Left kidney (tissue), 2 donors: Measurements from ENCODE around the gene PCDHA6. TPM values are rescaled to one million over a fixed set of nuclear protein-coding genes. Genes with fewer than 3 reads are reported as not detected.
"Not testable (repeated sequence)": the region's sequence is repeated elsewhere in the genome, so short reads cannot be mapped to it uniquely, and the experiment has no call there.

Experiments
- DNase-seq: peaks from one replicate; pipeline ENCODE4 v3.0.0-alpha.2; 2013
- polyA plus RNA-seq: library from polyadenylated mRNA; unstranded; fragments of 120-200 nt; gene quantifications from one replicate; pipeline ENCODE4 v1.2.1, GENCODE V29; 2013; ENCODE audit not compliant: insufficient read length

Gene PCDHA6
- polyA plus RNA-seq, 1 donor, result 0.38 TPM

DNA sequence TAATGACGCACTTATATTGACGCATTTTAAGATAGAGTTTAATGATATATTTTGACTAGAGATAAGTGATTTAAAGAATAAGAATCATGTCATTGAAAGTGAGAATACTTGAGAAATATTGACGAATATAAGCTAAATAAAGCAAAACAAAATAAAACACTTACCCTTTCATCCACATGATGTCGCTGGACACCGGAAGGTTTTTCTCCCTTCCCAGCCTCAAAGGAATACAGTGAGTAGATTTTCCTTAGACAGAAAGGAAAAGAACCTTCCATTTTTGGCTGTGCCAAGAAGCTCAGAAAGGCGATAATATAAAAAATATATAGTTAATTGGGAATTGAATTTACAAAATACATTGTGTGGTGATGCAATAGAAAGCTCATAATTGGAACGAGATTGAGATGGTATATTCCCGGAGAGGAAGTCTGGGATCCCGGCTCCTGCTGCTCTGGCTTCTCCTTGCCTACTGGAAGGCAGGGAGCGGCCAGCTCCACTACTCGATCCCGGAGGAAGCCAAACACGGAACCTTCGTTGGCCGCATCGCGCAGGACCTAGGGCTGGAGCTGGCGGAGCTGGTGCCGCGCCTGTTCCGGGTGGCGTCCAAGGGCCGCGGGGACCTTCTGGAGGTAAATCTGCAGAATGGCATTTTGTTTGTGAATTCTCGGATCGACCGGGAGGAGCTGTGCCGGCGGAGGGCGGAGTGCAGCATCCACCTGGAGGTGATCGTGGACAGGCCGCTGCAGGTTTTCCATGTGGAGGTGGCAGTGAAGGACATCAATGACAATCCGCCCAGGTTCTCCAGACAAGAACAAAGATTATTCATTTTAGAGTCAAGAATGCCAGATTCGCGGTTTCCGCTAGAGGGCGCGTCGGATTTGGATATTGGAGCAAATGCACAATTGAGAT lies 6.1 kb upstream of the PCDHA6 start, which contains the start of gene PCDHA5:
Gene PCDHA5, plus strand, starts transcription at position 239 of the 906 bp plus-strand sequence.
- DNase-seq, result no peak

GRCh38 chr5:140822281-140822629 lies 5.5 kb upstream of the PCDHA6 start:
- no peak for DNase-seq

DNA sequence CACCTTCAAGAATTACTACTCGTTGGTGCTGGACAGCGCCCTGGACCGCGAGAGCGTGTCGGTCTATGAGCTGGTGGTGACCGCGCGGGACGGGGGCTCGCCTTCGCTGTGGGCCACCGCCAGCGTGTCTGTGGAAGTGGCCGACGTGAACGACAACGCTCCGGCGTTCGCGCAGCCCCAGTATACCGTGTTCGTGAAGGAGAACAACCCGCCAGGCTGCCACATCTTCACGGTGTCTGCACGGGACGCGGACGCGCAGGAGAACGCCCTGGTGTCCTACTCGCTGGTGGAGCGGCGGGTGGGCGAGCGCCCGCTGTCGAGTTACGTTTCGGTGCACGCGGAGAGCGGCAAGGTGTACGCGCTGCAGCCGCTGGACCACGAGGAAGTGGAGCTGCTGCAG lies 4.8 kb upstream of the PCDHA6 start:
- DNase-seq, result not testable (repeated sequence)

DNA sequence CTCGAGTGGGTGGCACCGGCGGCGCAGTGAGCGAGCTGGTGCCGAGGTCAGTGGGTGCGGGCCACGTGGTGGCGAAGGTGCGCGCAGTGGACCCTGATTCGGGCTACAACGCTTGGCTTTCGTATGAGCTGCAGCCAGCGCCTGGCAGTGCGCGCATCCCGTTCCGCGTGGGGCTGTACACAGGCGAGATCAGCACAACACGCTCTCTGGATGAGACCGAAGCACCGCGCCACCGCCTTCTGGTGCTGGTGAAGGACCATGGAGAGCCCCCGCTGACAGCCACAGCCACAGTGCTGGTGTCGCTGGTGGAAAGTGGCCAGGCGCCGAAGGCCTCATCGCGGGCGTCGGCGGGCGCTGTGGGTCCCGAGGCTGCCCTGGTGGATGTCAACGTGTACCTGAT lies 4.3 kb upstream of the PCDHA6 start:
- no peak for DNase-seq

GRCh38 chr5:140828362-140828737 lies 590 bp downstream of the PCDHA6 start:
- no peak for DNase-seq

DNA sequence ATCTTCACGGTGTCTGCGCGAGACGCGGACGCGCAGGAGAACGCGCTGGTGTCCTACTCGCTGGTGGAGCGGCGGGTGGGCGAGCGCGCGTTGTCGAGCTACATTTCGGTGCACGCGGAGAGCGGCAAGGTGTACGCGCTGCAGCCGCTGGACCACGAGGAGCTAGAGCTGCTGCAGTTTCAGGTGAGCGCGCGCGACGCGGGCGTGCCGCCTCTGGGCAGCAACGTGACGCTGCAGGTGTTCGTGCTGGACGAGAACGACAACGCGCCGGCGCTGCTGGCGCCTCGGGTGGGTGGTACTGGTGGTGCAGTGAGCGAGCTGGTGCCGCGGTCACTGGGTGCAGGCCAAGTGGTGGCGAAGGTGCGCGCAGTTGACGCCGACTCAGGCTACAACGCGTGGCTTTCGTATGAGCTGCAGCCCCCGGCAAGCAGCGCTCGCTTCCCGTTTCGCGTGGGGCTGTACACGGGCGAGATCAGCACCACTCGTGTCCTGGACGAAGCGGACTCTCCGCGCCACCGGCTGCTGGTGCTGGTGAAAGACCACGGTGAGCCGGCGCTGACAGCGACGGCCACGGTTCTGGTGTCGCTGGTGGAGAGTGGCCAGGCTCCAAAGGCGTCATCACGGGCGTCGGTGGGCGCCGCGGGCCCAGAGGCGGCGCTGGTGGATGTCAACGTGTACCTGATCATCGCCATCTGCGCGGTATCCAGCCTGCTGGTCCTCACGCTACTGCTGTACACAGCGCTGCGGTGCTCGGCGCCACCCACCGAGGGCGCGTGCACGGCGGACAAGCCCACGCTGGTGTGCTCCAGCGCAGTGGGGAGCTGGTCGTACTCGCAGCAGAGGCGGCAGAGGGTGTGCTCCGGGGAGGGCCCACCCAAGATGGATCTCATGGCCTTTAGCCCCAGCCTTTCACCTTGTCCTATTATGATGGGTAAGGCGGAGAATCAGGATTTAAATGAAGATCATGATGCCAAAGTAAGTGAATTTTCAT lies 2.0 kb downstream of the PCDHA6 start:
- not testable (repeated sequence) for DNase-seq

DNA sequence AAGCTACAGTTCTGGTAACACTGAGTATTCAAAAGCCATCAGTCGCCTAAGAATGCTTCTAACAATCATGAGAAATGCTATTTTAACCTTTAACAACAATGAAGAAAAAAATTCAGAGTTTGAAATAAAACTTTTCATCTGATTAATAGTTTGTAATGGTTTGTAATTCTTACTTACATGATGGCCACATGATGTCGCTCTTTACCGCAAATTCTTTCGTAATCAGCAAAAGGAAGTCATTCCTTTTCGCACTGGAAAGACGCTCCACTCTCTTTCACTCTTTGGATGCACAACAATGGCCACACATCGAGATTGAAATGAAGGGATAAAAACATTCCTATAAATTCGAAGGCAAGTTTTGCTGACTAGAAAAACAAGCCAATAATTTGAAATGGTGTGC lies 6.2 kb downstream of the PCDHA6 start, which contains the start of gene PCDHA7:
Gene PCDHA7, plus strand, starts transcription at position 277 of the 400 bp plus-strand sequence. Its CDS starts 115 bp downstream, at position 392.
- DNase-seq, result no peak

GRCh38 chr5:140834439-140835008 lies 6.8 kb downstream of the PCDHA6 start:
- DNase-seq, result not testable (repeated sequence)

DNA sequence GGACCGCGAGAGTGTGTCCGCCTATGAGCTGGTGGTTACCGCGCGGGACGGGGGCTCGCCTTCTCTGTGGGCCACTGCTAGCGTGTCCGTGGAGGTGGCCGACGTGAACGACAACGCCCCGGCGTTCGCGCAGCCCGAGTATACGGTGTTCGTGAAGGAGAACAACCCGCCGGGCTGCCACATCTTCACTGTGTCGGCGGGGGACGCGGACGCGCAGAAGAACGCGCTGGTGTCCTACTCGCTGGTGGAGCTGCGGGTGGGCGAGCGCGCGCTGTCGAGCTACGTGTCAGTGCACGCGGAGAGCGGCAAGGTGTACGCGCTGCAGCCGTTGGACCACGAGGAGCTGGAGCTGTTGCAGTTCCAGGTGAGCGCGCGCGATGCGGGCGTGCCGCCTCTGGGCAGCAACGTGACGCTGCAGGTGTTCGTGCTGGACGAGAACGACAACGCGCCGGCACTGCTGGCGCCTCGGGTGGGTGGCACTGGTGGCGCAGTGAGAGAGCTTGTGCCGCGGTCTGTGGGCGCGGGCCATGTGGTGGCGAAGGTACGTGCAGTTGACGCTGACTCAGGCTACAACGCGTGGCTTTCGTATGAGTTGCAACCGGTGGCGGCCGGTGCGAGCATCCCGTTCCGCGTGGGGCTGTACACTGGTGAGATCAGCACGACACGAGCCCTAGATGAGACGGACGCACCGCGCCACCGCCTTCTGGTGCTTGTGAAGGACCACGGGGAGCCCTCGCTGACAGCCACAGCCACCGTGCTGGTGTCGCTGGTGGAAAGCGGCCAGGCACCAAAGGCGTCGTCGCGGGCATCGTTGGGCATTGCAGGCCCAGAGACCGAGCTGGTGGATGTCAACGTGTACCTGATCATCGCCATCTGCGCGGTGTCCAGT lies 8.1 kb downstream of the PCDHA6 start:
- DNase-seq, result no peak

DNA sequence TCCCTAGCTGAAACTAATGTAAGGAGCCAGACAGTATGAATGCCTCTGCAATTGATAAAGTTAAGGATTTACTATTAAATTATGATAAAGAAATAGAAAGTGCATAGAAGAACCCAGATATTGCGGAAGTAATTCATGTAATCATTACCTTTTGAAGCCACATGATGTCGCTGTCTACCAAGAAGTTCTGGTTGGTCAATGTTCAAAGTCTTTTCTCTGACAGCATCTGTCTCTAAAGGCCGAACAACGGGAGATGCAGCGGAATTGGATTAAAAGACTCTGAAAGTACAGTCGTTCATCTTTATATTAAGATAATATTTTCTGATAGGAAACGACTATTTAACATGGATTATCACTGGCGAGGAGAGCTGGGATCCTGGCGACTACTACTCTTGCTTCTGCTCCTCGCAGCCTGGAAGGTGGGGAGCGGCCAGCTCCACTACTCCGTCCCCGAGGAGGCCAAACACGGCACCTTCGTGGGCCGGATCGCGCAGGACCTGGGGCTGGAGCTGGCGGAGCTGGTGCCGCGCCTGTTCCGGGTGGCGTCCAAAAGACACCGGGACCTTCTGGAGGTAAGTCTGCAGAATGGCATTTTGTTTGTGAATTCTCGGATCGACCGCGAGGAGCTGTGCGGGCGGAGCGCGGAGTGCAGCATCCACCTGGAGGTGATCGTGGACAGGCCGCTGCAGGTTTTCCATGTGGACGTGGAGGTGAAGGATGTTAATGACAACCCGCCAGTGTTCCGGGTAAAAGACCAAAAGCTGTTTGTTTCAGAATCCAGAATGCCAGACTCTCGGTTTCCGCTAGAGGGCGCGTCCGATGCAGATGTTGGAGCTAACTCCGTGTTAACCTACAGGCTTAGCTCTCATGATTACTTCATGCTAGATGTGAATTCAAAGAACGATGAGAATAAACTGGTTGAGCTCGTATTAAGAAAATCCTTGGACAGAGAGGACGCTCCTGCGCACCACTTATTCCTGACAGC lies 13.5 kb downstream of the PCDHA6 start, which contains the start of gene PCDHA8:
Gene PCDHA8, plus strand, starts transcription at position 210 of the 985 bp plus-strand sequence. Its CDS starts 135 bp downstream, at position 345.
- no peak for DNase-seq

DNA sequence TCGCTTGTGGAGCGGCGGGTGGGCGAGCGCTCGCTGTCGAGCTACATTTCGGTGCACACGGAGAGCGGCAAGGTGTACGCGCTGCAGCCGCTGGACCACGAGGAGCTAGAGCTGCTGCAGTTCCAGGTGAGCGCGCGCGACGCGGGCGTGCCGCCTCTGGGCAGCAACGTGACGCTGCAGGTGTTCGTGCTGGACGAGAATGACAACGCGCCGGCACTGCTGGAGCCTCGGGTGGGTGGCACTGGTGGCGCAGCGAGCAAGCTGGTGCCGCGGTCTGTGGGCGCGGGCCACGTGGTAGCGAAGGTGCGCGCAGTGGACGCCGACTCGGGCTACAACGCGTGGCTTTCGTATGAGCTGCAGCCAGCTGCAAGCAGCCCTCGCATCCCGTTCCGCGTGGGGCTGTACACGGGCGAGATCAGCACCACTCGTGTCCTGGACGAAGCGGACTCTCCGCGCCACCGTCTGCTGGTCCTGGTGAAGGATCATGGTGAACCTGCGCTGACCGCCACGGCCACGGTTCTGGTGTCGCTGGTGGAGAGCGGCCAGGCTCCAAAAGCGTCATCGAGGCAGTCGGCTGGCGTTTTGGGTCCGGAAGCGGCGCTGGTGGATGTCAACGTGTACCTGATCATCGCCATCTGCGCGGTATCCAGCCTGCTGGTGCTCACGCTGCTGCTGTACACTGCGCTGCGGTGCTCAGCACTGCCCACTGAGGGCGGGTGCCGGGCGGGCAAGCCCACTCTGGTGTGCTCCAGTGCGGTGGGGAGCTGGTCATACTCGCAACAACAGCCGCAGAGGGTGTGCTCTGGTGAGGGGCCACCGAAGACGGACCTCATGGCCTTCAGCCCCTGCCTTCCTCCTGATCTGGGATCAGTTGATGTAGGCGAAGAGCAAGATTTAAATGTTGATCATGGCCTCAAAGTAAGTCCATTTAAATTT lies 15.3 kb downstream of the PCDHA6 start:
- no peak for DNase-seq

GRCh38 chr5:140848139-140849102 lies 20.7 kb downstream of the PCDHA6 start, which contains the start of gene PCDHA9:
Gene PCDHA9, plus strand, starts transcription at chr5:140848382. Its CDS starts 114 bp downstream, at chr5:140848496.
- not testable (repeated sequence) for DNase-seq

- DNase-seq, result not testable (repeated sequence)
Observed at GRCh38 chr5:140849831-140850634, 22.3 kb downstream of the PCDHA6 start.

DNA sequence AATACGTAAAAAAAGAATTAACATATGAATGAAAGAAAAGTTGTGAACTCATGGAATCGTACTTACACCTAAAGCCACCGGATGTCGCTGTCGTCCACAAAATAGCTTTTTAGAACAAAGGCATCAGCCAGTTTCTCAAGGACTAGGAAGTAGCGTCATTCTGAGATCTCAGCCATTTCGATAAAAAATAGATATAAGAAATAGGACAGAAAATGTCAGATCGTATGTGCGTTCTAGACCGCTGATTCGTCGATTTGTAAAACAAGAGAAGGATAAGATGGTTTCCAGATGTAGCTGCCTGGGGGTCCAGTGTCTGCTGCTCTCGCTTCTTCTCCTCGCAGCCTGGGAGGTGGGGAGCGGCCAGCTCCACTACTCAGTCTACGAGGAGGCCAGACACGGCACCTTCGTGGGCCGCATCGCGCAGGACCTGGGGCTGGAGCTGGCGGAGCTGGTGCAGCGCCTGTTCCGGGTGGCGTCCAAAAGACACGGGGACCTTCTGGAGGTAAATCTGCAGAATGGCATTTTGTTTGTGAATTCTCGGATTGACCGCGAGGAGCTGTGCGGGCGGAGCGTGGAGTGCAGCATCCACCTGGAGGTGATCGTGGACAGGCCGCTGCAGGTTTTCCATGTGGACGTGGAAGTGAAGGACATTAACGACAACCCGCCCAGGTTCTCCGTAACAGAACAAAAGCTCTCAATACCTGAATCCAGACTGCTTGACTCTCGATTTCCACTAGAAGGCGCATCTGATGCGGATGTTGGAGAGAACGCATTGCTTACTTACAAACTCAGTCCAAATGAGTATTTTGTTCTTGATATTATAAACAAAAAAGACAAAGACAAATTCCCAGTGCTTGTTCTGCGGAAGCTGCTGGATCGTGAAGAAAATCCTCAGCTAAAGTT lies 28.3 kb downstream of the PCDHA6 start, which contains the start of gene PCDHA10:
Gene PCDHA10, plus strand, starts transcription at position 126 of the 903 bp plus-strand sequence. Its CDS starts 152 bp downstream, at position 278.
- DNase-seq, result no peak
